ENCODE results near the gene KCNG4.

The KCNG4 gene

GRCh38 chr16:84267380-84267779 is 27.6 kb upstream of the KCNG4 start:
- no peaks in the 10 kb centered on the region for H3K4me1 ChIP-seq (ENCODE audit: control insufficient read depth in 2 of 2, insufficient read depth in 2 of 2, low read length in 2 of 2)
- peaks cover 0 to 4% of the 10 kb centered on the region in 2 donors for H3K27me3 ChIP-seq (ENCODE audit: control insufficient read depth in 2 of 2, insufficient read depth in 2 of 2, low read length in 2 of 2)
- no peak overlapping the region for H3K4me3 ChIP-seq (ENCODE audit: low read length in 2 of 2)
- H3K9ac ChIP-seq (ENCODE audit: low read depth in 1 of 2, low read length in 2 of 2), result no peak overlapping the region
- no peaks in the 10 kb centered on the region for H3K36me3 ChIP-seq (ENCODE audit: control insufficient read depth in 2 of 2, insufficient read depth in 2 of 2, low read length in 2 of 2)
- no peak overlapping the region for H3K27ac ChIP-seq (ENCODE audit: low read depth in 2 of 2, low read length in 2 of 2)
- no peaks in the 10 kb centered on the region for H3K9me3 ChIP-seq (ENCODE audit: control insufficient read depth in 2 of 2, low read length in 2 of 2)

- Histone ChIP-seq H3K36me3 (ENCODE audit: control insufficient read depth in 2 of 2, insufficient read depth in 2 of 2, low read length in 2 of 2) (no peaks in the 10 kb centered on the region), H3K9me3 (ENCODE audit: control insufficient read depth in 2 of 2, low read length in 2 of 2) (no peaks in the 10 kb centered on the region), H3K9ac (ENCODE audit: low read depth in 1 of 2, low read length in 2 of 2) (no peak overlapping the region), H3K27me3 (ENCODE audit: control insufficient read depth in 2 of 2, insufficient read depth in 2 of 2, low read length in 2 of 2) (no peaks in the 10 kb centered on the region), H3K4me3 (ENCODE audit: low read length in 2 of 2) (no peak overlapping the region), H3K4me1 (ENCODE audit: control insufficient read depth in 2 of 2, insufficient read depth in 2 of 2, low read length in 2 of 2) (no peaks in the 10 kb centered on the region), H3K27ac (ENCODE audit: low read depth in 2 of 2, low read length in 2 of 2) (no peak overlapping the region)
These were observed 26.6 kb upstream of the KCNG4 start for GRCh38 chr16:84266451-84266850.

DNA sequence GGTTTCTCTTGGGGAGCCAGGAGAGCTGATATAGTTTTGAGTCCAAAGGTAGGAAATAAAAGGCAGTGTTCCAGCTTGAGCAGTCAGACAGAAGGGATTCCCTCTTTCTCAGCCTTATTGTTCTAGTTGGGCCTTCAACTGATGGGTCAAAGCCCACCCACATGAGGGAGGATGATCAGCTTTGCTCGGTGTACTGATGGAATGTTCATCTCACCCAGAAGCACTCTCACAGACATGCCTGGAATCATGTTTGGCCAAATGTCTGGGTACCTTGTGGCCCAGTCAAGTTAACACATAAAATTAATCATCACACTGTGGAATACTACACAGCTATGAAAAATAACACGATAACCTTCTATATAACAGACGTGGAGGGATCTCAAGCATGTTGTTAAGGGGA is 23.1 kb upstream of the KCNG4 start:
- no peaks in the 10 kb centered on the region for H3K9me3 ChIP-seq (ENCODE audit: control insufficient read depth in 2 of 2, low read length in 2 of 2)

GRCh38 chr16:84262031-84262430 is 22.2 kb upstream of the KCNG4 start:
- no peaks in the 10 kb centered on the region for H3K27me3 ChIP-seq (ENCODE audit: control insufficient read depth in 2 of 2, insufficient read depth in 2 of 2, low read length in 2 of 2)

More for the DNA sequence above, 23.1 kb upstream of the KCNG4 start:
- no peak overlapping the region for H3K4me3 ChIP-seq (ENCODE audit: low read length in 2 of 2)
- no peak overlapping the region for H3K9ac ChIP-seq (ENCODE audit: low read depth in 1 of 2, low read length in 2 of 2)
- no peaks in the 10 kb centered on the region for H3K27me3 ChIP-seq (ENCODE audit: control insufficient read depth in 2 of 2, insufficient read depth in 2 of 2, low read length in 2 of 2)
- H3K4me1 ChIP-seq (ENCODE audit: control insufficient read depth in 2 of 2, insufficient read depth in 2 of 2, low read length in 2 of 2), result no peaks in the 10 kb centered on the region
- H3K27ac ChIP-seq (ENCODE audit: low read depth in 2 of 2, low read length in 2 of 2), result no peak overlapping the region
- no peaks in the 10 kb centered on the region for H3K36me3 ChIP-seq (ENCODE audit: control insufficient read depth in 2 of 2, insufficient read depth in 2 of 2, low read length in 2 of 2)

GRCh38 chr16:84260766-84261554 is 21.1 kb upstream of the KCNG4 start:
- Histone ChIP-seq H3K4me1 (ENCODE audit: control insufficient read depth in 2 of 2, insufficient read depth in 2 of 2, low read length in 2 of 2) (no peaks in the 10 kb centered on the region), H3K4me3 (ENCODE audit: low read length in 2 of 2) (no peak overlapping the region), H3K27me3 (ENCODE audit: control insufficient read depth in 2 of 2, insufficient read depth in 2 of 2, low read length in 2 of 2) (peaks cover 0 to 3% of the 10 kb centered on the region in 2 donors), H3K27ac (ENCODE audit: low read depth in 2 of 2, low read length in 2 of 2) (no peak overlapping the region), H3K36me3 (ENCODE audit: control insufficient read depth in 2 of 2, insufficient read depth in 2 of 2, low read length in 2 of 2) (no peaks in the 10 kb centered on the region), H3K9me3 (ENCODE audit: control insufficient read depth in 2 of 2, low read length in 2 of 2) (no peaks in the 10 kb centered on the region), H3K9ac (ENCODE audit: low read depth in 1 of 2, low read length in 2 of 2) (no peak overlapping the region)

More at GRCh38 chr16:84262031-84262430, 22.2 kb upstream of the KCNG4 start:
- Histone ChIP-seq H3K4me3 (ENCODE audit: low read length in 2 of 2) (no peak overlapping the region), H3K36me3 (ENCODE audit: control insufficient read depth in 2 of 2, insufficient read depth in 2 of 2, low read length in 2 of 2) (no peaks in the 10 kb centered on the region), H3K27ac (ENCODE audit: low read depth in 2 of 2, low read length in 2 of 2) (no peak overlapping the region), H3K4me1 (ENCODE audit: control insufficient read depth in 2 of 2, insufficient read depth in 2 of 2, low read length in 2 of 2) (no peaks in the 10 kb centered on the region), H3K9me3 (ENCODE audit: control insufficient read depth in 2 of 2, low read length in 2 of 2) (no peaks in the 10 kb centered on the region), H3K9ac (ENCODE audit: low read depth in 1 of 2, low read length in 2 of 2) (no peak overlapping the region)

DNA sequence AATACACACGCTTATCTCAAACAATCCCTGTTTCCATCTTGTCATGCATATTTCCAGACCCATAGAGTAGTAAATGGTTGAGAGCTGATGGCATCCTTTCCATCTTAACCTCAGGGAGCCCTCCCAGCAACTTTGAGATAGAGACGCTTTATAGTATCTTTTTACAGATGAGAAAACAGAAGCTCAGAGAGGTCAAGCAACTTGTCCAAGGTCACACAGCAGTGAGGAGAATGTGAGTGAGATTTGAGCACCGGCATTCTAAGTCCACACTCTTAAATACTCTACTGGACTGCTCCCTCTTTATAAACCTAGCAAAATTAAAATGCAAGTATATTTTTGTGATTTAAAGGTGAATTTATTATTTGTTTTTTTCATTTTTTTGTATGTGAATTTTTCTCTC is 19.9 kb upstream of the KCNG4 start:
- H3K4me3 ChIP-seq (ENCODE audit: low read length in 2 of 2), result no peak overlapping the region
- H3K9me3 ChIP-seq (ENCODE audit: control insufficient read depth in 2 of 2, low read length in 2 of 2), result no peaks in the 10 kb centered on the region
- no peaks in the 10 kb centered on the region for H3K4me1 ChIP-seq (ENCODE audit: control insufficient read depth in 2 of 2, insufficient read depth in 2 of 2, low read length in 2 of 2)
- no peak overlapping the region for H3K27ac ChIP-seq (ENCODE audit: low read depth in 2 of 2, low read length in 2 of 2)
- peaks cover 0 to 3% of the 10 kb centered on the region in 2 donors for H3K27me3 ChIP-seq (ENCODE audit: control insufficient read depth in 2 of 2, insufficient read depth in 2 of 2, low read length in 2 of 2)
- no peaks in the 10 kb centered on the region for H3K36me3 ChIP-seq (ENCODE audit: control insufficient read depth in 2 of 2, insufficient read depth in 2 of 2, low read length in 2 of 2)
- no peak overlapping the region for H3K9ac ChIP-seq (ENCODE audit: low read depth in 1 of 2, low read length in 2 of 2)

DNA sequence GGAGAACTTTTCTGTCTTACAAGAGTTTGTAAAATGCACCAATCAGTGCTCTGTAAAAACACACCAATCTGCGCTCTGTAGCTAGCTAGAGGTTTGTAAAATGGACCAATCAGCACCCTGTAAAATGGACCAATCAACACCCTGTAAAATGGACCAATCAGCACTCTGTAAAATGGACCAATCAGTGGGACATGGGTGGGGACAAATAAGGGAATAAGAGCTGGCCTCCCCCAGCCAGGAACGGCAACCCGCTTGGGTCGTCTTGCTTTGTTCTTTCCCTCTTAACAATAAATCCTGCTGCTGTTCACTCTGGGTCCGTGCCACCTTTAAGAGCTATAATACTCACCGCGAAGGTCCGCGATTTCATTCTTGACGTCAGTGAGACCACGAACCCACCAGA is 18.5 kb upstream of the KCNG4 start:
- no peaks in the 10 kb centered on the region for H3K9me3 ChIP-seq (ENCODE audit: control insufficient read depth in 2 of 2, low read length in 2 of 2)
- H3K4me1 ChIP-seq (ENCODE audit: control insufficient read depth in 2 of 2, insufficient read depth in 2 of 2, low read length in 2 of 2), result no peaks in the 10 kb centered on the region
- peaks cover 0 to 3% of the 10 kb centered on the region in 2 donors for H3K27me3 ChIP-seq (ENCODE audit: control insufficient read depth in 2 of 2, insufficient read depth in 2 of 2, low read length in 2 of 2)
- H3K9ac ChIP-seq (ENCODE audit: low read depth in 1 of 2, low read length in 2 of 2), result no peak overlapping the region
- H3K36me3 ChIP-seq (ENCODE audit: control insufficient read depth in 2 of 2, insufficient read depth in 2 of 2, low read length in 2 of 2), result no peaks in the 10 kb centered on the region
- no peak overlapping the region for H3K27ac ChIP-seq (ENCODE audit: low read depth in 2 of 2, low read length in 2 of 2)
- H3K4me3 ChIP-seq (ENCODE audit: low read length in 2 of 2), result no peak overlapping the region

GRCh38 chr16:84255050-84255810 is 15.4 kb upstream of the KCNG4 start:
- H3K27ac ChIP-seq (ENCODE audit: low read depth in 2 of 2, low read length in 2 of 2), result no peak overlapping the region
- H3K9ac ChIP-seq (ENCODE audit: low read depth in 1 of 2, low read length in 2 of 2), result no peak overlapping the region
- no peaks in the 10 kb centered on the region for H3K9me3 ChIP-seq (ENCODE audit: control insufficient read depth in 2 of 2, low read length in 2 of 2)
- H3K27me3 ChIP-seq (ENCODE audit: control insufficient read depth in 2 of 2, insufficient read depth in 2 of 2, low read length in 2 of 2), result peaks cover 0 to 3% of the 10 kb centered on the region in 2 donors
- H3K4me3 ChIP-seq (ENCODE audit: low read length in 2 of 2), result no peak overlapping the region
- H3K36me3 ChIP-seq (ENCODE audit: control insufficient read depth in 2 of 2, insufficient read depth in 2 of 2, low read length in 2 of 2), result no peaks in the 10 kb centered on the region
- no peaks in the 10 kb centered on the region for H3K4me1 ChIP-seq (ENCODE audit: control insufficient read depth in 2 of 2, insufficient read depth in 2 of 2, low read length in 2 of 2)

DNA sequence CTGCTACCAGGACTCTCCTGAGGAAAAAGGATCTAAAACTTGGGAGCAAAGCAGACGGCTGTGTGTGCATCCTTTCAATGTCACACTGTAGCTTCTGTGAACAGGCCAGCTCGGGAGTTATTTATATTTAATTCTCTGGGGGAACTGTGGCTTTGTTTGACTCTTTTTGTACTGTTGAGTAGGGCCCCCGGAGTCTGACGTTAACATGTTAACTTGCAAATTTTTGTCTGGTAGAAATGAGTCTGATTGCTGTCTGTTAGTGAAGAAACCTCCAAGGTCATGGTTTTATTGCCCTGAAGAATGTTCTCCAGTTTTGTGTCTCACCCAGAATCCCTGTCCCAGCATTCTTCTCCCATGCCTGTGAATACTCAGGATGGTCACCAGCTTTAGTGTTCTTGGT is 14.2 kb upstream of the KCNG4 start:
- Histone ChIP-seq H3K27me3 (ENCODE audit: control insufficient read depth in 2 of 2, insufficient read depth in 2 of 2, low read length in 2 of 2) (peaks cover 0 to 3% of the 10 kb centered on the region in 2 donors), H3K4me1 (ENCODE audit: control insufficient read depth in 2 of 2, insufficient read depth in 2 of 2, low read length in 2 of 2) (no peaks in the 10 kb centered on the region), H3K36me3 (ENCODE audit: control insufficient read depth in 2 of 2, insufficient read depth in 2 of 2, low read length in 2 of 2) (no peaks in the 10 kb centered on the region), H3K9me3 (ENCODE audit: control insufficient read depth in 2 of 2, low read length in 2 of 2) (no peaks in the 10 kb centered on the region), H3K4me3 (ENCODE audit: low read length in 2 of 2) (no peak overlapping the region), H3K27ac (ENCODE audit: low read depth in 2 of 2, low read length in 2 of 2) (no peak overlapping the region), H3K9ac (ENCODE audit: low read depth in 1 of 2, low read length in 2 of 2) (no peak overlapping the region)

- H3K4me3 ChIP-seq (ENCODE audit: low read length in 2 of 2), result no peak overlapping the region
- H3K9me3 ChIP-seq (ENCODE audit: control insufficient read depth in 2 of 2, low read length in 2 of 2), result no peaks in the 10 kb centered on the region
- H3K4me1 ChIP-seq (ENCODE audit: control insufficient read depth in 2 of 2, insufficient read depth in 2 of 2, low read length in 2 of 2), result no peaks in the 10 kb centered on the region
- H3K27ac ChIP-seq (ENCODE audit: low read depth in 2 of 2, low read length in 2 of 2), result no peak overlapping the region
- H3K36me3 ChIP-seq (ENCODE audit: control insufficient read depth in 2 of 2, insufficient read depth in 2 of 2, low read length in 2 of 2), result no peaks in the 10 kb centered on the region
- no peak overlapping the region for H3K9ac ChIP-seq (ENCODE audit: low read depth in 1 of 2, low read length in 2 of 2)
- peaks cover 0 to 3% of the 10 kb centered on the region in 2 donors for H3K27me3 ChIP-seq (ENCODE audit: control insufficient read depth in 2 of 2, insufficient read depth in 2 of 2, low read length in 2 of 2)
These were observed 13.4 kb upstream of the KCNG4 start for GRCh38 chr16:84253173-84253572.

Measured in mucosa of rectum (tissue), 2 donors.